HG03095 (cell line): ENCODE measurements around the gene SLIT3.
A peak's percentile ranks its signal among the peaks of the same experiment; 100 is the strongest.

Experiments used
- ATAC-seq: cut with Tn5 transposase; IDR thresholded peaks from one replicate; pipeline ENCODE4 v1.9.1; 2021; ENCODE audit warnings: moderate library complexity; ENCODE audit not compliant: unreplicated experiment

Gene SLIT3

DNA sequence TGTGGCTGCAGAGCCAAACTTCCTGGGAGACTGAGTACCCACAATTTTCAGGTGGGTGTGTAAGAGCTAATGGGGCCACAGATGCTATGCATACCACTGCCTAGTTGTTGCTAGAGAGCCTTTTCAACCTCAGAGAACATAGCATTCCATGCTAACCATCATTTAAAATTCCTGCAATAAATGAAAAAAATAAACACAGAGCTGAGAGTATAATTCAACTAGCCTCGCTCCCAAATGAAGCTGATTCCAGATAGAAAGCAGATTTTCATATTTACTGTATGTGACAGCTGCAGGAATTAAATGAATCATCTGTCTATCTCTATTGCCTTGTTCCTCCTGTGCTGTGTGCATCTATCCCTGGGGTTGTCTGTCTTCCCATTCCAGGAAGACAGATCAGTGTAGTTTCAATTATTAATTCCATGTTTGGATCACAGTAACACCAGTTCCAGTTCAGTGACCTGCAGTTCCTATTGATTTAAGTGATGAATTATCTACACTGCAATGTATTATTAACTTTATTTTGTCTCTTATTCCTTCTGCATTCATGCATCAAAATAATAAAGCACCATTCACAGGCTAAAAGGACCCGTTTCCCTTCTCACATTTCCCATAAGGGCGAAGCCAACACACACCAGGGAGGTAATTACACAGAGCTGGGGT is 324.5 kb downstream of the SLIT3 start:
- ATAC-seq: no peak

DNA sequence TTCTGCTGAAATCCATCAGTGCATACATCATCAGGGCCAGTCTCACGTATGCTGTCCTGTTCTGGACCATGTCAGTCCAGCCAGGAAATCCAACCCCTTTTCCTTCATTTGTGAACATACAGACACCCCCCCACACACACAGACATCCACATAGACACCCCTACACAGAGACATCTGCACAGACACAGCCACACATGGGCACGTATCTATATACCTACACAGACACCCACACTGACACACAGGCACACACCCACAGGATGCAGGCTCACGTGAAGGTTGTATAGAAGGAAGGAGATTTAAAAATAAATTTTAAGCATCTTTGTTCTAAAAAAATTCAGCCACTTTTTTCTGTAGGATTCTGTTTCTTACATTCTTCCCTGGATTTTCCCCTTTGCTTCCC is 325.6 kb downstream of the SLIT3 start:
- ATAC-seq: no peak

DNA sequence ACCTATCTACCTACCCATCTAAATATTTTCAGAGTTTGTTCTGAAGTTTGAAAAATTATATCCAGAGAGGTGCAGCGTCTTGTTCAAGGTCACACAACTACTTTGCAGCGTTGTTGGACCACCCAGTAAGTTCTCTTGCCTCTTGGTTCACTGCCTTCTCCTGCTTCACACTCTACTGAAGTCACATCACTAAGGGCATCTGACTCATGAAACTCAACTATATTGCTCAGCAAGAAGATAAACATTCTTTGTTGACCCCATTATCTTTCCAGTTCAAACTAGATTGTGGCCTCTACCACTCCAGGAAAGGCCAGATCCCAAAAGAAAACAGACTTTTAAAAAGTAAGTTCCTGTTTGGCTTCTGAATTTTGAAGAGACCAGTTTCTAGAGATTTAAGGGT is 326.9 kb downstream of the SLIT3 start:
- no peak for ATAC-seq

DNA sequence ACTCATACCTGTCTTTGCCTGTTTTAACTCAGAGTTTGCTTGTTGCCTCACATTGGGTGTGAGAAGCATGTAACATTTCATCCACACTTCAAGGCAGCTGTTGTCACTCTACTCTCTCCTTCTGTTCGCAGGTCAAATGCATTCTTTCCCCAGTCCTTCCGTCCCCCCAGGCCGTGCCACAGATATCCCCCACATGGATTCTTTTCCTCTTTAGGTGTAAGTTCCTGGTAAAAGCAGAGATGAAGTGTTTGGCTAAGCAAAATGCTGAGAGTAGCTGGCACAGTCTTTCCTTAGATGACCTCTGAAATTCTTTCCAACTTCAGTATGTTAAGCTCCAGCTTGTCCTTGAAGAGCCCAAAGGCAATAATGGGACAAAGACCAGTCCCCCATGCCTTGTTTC is 328.2 kb downstream of the SLIT3 start:
- no peak for ATAC-seq

DNA sequence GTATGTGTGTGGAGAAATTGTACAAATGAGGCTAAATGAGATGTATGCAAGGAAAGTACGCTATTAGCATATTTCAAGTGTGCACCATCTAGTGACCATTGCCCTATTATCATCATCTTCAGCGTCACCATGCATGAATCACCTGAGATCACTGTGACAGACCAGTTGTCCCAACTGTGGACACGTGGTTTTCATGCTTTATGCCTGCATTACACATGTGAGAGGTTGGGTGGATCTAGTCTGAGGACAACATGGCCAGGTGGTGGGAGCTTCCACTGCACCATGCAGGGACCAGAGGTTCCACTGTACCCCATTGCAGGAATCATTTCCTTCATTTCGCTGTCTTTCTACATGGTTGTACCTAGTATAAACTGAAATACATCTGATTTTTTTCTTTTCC is 329.8 kb downstream of the SLIT3 start:
- ATAC-seq: no peak

DNA sequence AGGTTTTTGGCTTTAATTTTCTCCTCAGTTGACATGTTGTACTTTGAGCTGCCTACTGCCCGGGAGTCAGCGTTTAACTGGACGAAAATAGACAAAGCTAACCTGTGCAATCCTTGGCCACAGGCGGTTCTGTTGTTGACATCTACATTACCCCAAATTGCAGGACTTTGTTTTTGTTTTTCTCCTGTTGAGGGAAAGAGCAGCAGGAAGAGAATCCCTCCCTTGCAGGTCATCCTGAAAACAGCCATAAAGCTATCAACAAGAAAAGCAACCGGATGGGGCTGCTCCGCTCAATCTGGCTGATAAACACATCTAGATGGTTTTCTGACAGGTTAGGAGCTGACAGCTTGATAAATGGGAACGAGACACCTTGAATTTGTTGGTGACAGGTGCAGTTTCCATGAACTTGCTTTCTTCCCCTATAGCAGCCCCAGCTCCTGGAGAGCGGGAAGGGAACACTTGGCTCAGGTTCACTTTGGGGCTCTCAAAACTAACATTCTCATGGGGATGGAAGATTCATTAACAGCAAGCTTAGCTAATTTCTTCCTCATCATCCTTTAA is 331.5 kb downstream of the SLIT3 start:
- ATAC-seq: no peak

DNA sequence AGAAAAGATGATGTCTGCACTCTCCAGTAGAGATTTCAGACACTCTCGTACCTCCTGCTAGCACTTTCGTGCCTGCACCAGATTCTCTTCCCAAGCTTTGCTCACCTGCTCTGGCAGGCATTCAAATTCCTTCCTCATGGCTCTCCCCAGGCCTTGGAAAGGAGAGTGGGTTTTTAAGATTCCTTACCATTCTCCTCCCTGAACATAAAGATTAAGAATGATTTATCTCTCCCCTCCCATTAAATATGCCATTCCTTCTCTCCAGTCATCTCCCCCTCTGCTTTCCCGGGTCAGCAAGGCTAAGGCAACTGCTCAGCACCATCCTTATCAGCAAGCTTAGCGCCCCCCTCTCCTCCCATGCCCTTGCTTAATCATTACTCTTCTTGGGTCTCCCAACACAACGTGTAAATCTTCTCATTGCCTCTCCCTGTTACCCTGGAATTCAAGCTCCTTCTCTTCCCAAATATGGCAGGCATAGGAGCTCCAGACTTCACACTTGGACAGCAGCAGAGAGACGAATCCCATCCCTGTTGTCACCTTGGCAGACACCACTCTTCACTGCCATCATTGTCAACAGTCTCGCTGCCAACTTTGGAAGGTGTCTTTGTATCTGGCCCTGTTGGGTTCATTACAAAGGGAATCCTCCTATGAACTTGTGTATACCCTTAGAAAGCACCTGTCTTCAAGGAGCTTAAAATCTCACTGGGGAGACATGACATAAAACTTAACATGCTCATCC is 332.9 kb downstream of the SLIT3 start:
- no peak for ATAC-seq

DNA sequence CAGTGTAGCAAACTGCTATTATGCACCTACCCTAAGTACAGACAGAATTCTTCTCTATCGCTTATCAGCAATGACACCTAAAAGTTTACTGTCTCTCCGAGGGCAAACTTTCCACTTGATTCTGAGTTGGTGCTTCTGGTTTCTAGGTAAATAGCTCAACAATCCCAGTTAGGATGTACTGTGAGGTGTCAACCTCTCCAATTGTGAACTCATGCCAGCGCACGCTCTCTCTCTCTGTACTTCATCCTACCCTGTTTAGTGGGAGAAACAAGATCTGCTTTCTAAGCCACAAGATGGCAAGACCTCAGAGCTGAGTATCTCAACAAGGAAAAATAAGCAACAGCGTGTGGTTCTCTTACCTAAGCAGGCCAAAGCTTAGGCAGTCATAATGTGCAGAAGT is 335.3 kb downstream of the SLIT3 start:
- no peak for ATAC-seq

DNA sequence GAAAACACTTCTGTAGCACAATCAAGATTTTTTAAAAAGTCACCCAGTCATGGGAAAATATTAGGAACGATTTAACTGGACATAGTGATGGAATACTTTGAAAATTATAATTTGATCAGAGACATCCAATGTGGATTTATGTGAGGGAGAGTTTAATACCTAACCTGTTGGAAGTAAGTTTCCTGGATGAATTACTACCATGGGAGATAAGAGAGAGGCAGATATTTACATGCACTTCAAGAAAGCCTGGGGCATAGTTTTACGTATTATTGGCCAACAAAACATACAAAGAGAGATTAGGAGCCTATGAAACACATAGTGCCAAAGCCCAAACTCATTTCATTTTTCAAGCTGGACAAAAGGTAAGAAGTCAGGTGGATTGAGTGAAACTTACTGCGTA is 336.8 kb downstream of the SLIT3 start:
- no peak for ATAC-seq

DNA sequence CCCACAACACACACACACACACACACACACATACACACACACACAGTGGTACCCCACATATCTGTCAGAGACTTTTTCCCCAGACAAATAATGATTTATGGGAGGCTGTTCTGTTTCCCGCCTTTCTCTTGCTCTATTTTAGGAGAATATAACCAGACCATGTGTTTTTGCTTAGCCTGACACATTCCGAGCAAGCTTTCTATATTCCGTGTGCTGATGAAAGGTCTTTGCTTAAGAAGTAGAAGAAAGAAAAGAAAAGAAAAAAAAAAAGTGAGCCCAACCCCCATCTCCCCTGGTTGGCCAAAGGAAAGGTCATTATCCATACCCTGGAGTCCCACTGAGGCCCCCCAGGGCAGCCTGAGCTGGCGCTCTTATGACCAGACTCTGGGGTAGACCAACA is 338.6 kb downstream of the SLIT3 start:
- no peak for ATAC-seq

DNA sequence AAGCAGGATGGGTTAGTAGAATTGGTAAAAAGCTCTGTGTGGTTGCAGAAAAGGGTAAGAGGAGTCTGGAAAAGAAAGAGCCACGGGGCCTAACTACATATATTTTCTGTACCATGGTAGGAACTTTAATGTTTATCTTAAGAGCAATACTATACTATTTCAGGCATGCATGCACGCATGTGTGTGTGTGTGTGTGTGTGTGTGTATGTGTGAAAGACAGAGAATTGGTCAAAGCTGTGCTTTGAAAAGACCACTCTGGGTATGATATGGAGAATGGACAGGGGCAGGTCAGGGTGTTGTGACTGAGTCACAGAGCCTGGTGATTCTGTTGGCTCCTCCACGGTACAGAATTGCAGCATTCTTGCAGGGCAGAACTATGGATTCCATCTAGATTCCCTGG is 339.3 kb downstream of the SLIT3 start:
- no peak for ATAC-seq

DNA sequence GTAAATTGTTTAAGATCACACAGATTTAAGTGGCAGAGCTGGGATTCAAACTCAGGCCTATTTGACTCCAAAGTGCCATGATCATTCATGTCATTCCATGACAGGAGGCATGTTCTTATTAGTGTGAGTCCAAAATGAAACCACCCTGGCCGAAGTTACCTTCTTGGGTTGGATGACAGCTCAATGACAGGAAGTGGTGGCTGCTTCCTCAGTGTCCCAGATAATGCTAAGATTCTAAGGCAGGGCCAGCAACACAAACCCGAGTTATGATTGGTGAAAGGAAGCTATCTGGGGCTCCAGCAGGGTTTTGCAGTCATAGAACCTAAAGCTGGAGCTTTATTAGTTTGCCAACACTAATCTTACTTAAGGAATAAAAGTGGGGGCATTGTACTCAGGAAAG is 340.4 kb downstream of the SLIT3 start:
- ATAC-seq: no peak

DNA sequence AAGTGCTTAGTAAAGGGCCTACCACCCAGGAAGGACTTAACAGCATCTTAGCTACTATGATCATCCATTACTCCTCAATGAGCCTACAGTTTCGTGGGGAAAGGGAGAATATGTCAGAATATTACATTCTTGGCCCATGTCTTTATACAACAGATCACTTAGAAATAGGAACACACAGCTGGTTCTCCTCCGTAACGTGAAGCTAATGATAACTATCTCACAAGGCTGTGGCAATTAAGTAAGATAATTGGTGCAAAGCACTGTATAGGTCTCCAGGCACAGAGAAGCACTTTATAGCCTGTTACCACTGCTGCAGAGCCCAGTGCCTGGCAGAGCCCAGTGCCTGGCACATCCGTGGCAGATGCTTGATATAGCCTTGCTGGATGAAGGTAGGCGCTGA is 347.6 kb downstream of the SLIT3 start:
- ATAC-seq: no peak

DNA sequence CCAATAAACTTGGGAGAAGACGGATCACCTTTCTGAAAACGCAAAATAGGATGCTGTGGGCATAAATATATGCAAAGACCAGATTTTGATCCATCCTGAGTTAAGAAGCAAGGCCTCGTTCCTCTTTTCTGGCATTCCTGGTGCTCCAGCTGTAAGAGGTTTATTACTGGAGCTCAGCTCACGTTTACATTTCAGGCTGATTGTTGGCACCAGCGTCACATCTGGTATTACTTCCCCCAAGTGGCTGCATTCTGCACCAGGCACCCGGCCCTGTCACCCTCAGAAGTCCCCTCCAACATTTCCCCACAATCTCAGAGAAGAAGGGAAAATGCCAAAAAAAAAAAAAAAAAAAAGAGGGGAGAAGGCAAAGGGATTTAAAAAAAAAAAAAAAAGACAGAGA is 348.7 kb downstream of the SLIT3 start:
- ATAC-seq: no peak

DNA sequence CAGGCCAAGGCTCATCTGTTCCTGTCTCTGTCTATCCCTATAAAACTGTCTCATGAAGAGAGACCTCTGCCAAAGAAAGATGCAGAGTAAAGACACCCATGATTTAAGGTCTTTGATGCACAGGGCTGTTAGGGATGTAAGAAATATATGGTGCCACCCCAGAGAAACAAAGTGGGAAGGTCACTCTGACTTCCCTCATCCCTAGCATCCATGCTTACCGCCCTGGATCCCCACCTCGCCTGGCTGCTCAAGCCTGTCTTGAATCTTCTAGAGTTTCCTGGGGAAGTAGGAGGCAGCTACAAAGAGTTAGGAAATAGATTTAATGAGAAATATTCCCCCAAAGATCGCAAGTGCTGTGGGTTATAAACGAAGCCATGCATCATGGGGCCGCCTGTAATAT is 349.2 kb downstream of the SLIT3 start:
- ATAC-seq: no peak

DNA sequence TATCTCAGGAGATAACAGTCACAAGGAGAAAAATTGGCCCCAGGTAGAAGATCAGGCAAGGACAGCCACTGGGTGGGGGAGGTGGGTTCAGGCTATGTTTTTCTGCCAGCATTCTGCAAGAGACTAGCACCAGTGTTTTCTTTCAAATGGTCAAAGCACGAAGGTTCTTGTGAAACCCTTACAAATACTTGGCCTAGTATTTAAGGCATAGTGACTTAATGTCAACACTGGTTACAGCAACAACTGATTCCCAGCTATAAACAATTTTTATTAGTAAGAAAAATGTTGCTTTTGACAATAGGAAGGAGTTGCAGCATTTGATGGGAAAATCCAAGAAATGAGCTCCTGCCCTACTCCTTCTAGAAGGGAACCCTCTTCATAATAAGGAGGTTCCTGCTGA is 349.6 kb downstream of the SLIT3 start:
- no peak for ATAC-seq

DNA sequence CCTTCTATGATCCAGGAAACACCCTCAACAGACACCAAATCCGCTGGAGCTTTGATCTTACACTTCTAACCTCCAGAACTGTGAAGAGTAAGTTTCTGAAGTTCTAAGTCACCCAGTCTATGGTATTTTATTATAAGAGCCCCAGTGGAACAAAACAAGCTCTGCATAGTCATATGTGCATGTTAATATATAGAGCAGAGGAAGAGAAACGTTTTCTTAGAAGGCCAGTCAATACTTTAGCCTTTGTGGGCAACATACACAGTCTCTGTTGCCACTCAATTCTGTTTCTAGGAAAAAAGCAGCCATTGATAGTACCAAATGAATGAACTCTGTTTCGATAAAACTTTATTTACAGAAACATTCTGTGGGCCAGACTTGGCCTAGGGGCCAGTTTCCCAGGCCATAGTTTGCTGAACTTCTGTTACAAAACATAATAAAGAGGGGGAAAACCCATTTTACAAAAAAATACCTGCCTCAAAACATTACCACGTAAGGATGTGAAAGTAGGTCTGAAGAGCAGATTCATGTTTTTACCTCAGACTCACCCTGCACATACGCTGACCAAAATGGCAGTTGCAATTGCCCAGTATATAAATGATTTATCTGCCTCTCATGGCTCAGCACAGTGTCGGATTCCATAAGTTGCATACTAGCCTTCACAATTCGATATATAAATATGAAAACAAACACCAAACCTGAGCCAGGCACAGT is 350.5 kb downstream of the SLIT3 start:
- peak; percentile 55 for ATAC-seq

DNA sequence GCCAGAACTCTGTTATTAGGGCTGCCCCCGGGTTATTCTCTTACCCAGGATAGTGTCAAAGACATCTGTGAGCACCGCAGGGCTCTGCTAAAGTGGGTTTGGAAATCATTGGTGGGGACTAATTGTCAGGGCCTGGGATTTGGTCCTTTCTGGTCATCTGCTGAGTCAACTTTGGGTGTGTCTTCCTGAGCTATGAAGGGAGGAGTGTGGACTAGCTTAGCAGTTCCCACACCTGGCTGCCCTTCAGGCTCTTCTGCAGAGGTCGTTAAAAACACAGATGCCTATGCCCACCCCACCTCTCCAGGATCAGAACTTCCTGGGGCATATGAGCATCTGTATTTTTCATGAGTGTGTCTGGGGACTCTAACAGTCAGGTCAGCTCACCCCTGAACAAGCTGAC is 352.2 kb downstream of the SLIT3 start:
- no peak for ATAC-seq

DNA sequence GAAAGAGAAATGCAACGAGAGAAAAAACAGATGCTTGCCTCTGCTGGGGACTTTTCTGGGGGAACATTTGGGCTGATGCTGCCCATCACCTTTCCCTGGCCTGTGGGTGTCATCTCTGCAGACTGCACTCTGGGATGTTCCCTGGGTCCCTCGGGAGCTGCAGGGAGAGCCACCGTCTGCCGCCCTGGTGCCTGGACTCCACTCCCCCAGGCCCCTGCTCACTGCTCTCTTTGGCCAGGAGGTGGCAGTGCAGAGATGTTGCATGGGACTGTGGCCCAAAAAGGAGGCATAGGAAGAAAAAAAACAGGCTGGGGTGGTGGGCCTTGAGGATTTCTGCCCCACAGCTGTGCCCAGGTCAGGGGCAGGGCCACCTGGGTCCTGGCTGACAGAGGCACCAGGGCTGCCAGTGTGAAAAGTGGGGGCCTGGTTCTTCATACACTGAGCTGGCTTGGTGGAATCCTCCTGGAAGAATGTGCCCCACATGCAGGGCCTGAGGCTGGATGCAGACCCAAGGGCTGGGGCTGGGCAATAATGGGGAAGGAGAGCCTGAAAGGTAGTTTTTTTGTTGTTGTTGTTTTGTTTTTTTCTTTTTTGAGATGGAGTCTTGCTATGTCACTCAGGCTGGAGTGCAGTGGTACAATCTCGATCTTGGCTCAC is 353.6 kb downstream of the SLIT3 start:
- peak; percentile 54 for ATAC-seq

DNA sequence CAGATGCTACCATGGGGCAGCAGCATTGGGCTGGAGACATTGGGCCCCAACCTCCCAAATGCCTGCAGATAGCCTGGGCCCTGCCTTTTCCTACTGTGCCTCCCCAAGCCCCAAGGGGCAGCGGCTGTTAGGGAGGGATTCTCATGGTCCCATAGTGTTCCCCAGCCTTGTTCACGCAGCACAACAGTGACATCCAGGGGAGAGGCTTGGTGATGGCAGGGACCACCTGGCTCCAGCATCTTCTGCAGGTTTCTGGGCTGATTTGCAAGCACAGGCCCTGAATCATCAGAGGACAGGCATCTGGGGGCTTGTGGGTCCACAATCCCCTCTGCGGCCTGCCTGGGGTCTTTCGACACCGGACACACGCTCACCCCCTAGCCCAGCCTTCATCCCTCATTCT is 354.6 kb downstream of the SLIT3 start:
- ATAC-seq: no peak

DNA sequence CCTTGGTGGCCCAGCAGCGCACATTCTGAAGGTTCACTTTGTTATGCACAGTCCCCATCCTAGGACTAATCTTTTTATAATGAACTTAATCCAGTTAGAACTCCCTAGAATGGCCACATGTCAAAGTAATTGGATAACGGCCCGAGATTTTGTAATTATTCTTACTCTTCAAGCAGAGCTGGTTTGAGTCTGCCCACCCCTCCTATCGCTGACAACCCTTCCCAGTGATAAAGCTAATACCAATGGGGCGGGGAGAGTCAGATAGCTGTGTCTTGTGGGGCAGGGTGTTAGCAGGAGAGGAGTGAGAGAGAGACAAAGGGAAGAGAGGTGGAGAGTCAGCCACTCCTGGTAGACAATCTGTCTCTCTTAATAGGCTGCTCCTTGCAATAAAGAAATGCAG is 356.9 kb downstream of the SLIT3 start:
- ATAC-seq: no peak
